Loucy (cell line): ENCODE results near the gene SCNN1B.

ENCODE experiments used
- H2AFZ ChIP-seq: fragments of 200-600 bp; sonication (generic); 2 replicates; pipeline ENCODE4 v1.6.0; 2016; ENCODE audit warnings: antibody characterized with exemption, mild to moderate bottlenecking, low read length, moderate library complexity
- H3F3A ChIP-seq: fragments of 200-600 bp; 2 replicates; pipeline ENCODE4 v1.6.0; 2016; ENCODE audit warnings: antibody characterized with exemption, low read depth, mild to moderate bottlenecking
- H3K27me3 ChIP-seq: fragments of 200-600 bp; sonication (generic); 2 replicates; pipeline ENCODE4 v1.6.1; 2014; ENCODE audit warnings: low read length, mild to moderate bottlenecking; ENCODE audit not compliant: insufficient read depth, poor library complexity, severe bottlenecking
- H3K36me3 ChIP-seq: fragments of 200-600 bp; sonication (generic); 2 replicates; pipeline ENCODE4 v1.6.1; 2016; ENCODE audit warnings: low read length; ENCODE audit not compliant: insufficient read depth
- H3K4me1 ChIP-seq: fragments of 200-600 bp; sonication (generic); 2 replicates; pipeline ENCODE4 v1.5.1; 2014; ENCODE audit warnings: low read length, mild to moderate bottlenecking; ENCODE audit not compliant: insufficient read depth, poor library complexity, severe bottlenecking
- H3K4me2 ChIP-seq: fragments of 200-600 bp; sonication (generic); 2 replicates; pipeline ENCODE4 v1.6.0; 2014; ENCODE audit warnings: antibody characterized with exemption, low read length, low read depth, mild to moderate bottlenecking; ENCODE audit not compliant: poor library complexity, severe bottlenecking
- H3K4me3 ChIP-seq: fragments of 200-600 bp; sonication (generic); 2 replicates; pipeline ENCODE4 v1.5.1; 2014; ENCODE audit warnings: low read length, mild to moderate bottlenecking, mixed read lengths; ENCODE audit not compliant: poor library complexity, severe bottlenecking
- H3K79me2 ChIP-seq: fragments of 200-600 bp; sonication (generic); 2 replicates; pipeline ENCODE4 v1.6.1; 2014; ENCODE audit warnings: low read length; ENCODE audit not compliant: insufficient read depth
- H3K9ac ChIP-seq: fragments of 200-600 bp; sonication (generic); 2 replicates; pipeline ENCODE4 v1.6.0; 2014; ENCODE audit warnings: mild to moderate bottlenecking, low read depth, low read length, moderate library complexity; ENCODE audit not compliant: poor library complexity, severe bottlenecking
- H3K9me2 ChIP-seq: fragments of 200-600 bp; sonication (generic); replicated peaks from 2 replicates; pipeline ENCODE4 v1.6.1; 2016; ENCODE audit warnings: low read depth, low read length, mixed read lengths
- H3K9me3 ChIP-seq: fragments of 200-600 bp; sonication (generic); 2 replicates; pipeline ENCODE4 v1.6.1; 2014; ENCODE audit warnings: mild to moderate bottlenecking, antibody characterized with exemption, low read length, low read depth; ENCODE audit not compliant: insufficient read depth
- H4K20me1 ChIP-seq: fragments of 200-600 bp; sonication (generic); 2 replicates; pipeline ENCODE4 v1.6.0; 2014; ENCODE audit warnings: antibody characterized with exemption, low read length, mild to moderate bottlenecking; ENCODE audit not compliant: insufficient read depth, poor library complexity, severe bottlenecking
- CTCF ChIP-seq: fragments of 200-600 bp; sonication (generic); conservative IDR thresholded peaks from 2 replicates; pipeline ENCODE4 v1.5.1; 2014; ENCODE audit warnings: mild to moderate bottlenecking, antibody characterized with exemption, low read length
- EZH2phosphoT487 ChIP-seq: fragments of 200-600 bp; IDR thresholded peaks from 2 replicates; pipeline ENCODE4 v1.6.1; 2018; ENCODE audit warnings: antibody characterized with exemption, mild to moderate bottlenecking, moderate library complexity, borderline replicate concordance

The SCNN1B gene

GRCh38 chr16:23369416-23369815 is 67.3 kb downstream of the SCNN1B start:
- H3K9me2 ChIP-seq: no peaks in the 10 kb centered on the region
- H3K79me2 ChIP-seq: no peaks in the 10 kb centered on the region
- no peaks in the 10 kb centered on the region for H3K27me3 ChIP-seq
- H3F3A ChIP-seq: no peaks in the 10 kb centered on the region
- H4K20me1 ChIP-seq: no peaks in the 10 kb centered on the region
- H3K9ac ChIP-seq: no peak overlapping the region
- no peak overlapping the region for H2AFZ ChIP-seq
- no peak overlapping the region for H3K4me3 ChIP-seq
- peaks cover 3% of the 10 kb centered on the region for H3K4me1 ChIP-seq
- no peak overlapping the region for H3K4me2 ChIP-seq
- H3K9me3 ChIP-seq: no peaks in the 10 kb centered on the region
- TF ChIP-seq CTCF (no peak), EZH2phosphoT487 (no peak)
- no peaks in the 10 kb centered on the region for H3K36me3 ChIP-seq

- Histone ChIP-seq H3K4me1 (no peaks in the 10 kb centered on the region), H2AFZ (no peak overlapping the region), H3K9me3 (no peaks in the 10 kb centered on the region), H4K20me1 (no peaks in the 10 kb centered on the region), H3K9ac (no peak overlapping the region), H3K79me2 (no peaks in the 10 kb centered on the region), H3K27me3 (no peaks in the 10 kb centered on the region), H3K9me2 (no peaks in the 10 kb centered on the region), H3K4me3 (no peak overlapping the region), H3K36me3 (no peaks in the 10 kb centered on the region), H3K4me2 (no peak overlapping the region), H3F3A (no peaks in the 10 kb centered on the region)
- TF ChIP-seq EZH2phosphoT487 (no peak), CTCF (peak; percentile 59)
These were observed 69.3 kb downstream of the SCNN1B start for GRCh38 chr16:23371368-23371767.

GRCh38 chr16:23373436-23374219 is 71.5 kb downstream of the SCNN1B start:
- H3K36me3 ChIP-seq: no peaks in the 10 kb centered on the region
- H3K4me3 ChIP-seq: no peak overlapping the region
- H4K20me1 ChIP-seq: no peaks in the 10 kb centered on the region
- no peaks in the 10 kb centered on the region for H3K79me2 ChIP-seq
- H3K4me2 ChIP-seq: no peak overlapping the region
- no peaks in the 10 kb centered on the region for H3F3A ChIP-seq
- H3K9me2 ChIP-seq: no peaks in the 10 kb centered on the region
- TF ChIP-seq EZH2phosphoT487: no peak
- TF ChIP-seq CTCF: no peak
- H3K9me3 ChIP-seq: no peaks in the 10 kb centered on the region
- H3K9ac ChIP-seq: no peak overlapping the region
- no peak overlapping the region for H2AFZ ChIP-seq
- H3K27me3 ChIP-seq: no peaks in the 10 kb centered on the region
- no peaks in the 10 kb centered on the region for H3K4me1 ChIP-seq
